ENCODE measurements around the gene PCDHGA12. TPM values are rescaled to one million over a fixed set of nuclear protein-coding genes. Genes with fewer than 3 reads are reported as not detected.
A peak's percentile ranks its signal among the peaks of the same experiment; 100 is the strongest.

Gene PCDHGA12
- total RNA-seq, 1 experiment from 2014 or later = 2.1 TPM

DNA sequence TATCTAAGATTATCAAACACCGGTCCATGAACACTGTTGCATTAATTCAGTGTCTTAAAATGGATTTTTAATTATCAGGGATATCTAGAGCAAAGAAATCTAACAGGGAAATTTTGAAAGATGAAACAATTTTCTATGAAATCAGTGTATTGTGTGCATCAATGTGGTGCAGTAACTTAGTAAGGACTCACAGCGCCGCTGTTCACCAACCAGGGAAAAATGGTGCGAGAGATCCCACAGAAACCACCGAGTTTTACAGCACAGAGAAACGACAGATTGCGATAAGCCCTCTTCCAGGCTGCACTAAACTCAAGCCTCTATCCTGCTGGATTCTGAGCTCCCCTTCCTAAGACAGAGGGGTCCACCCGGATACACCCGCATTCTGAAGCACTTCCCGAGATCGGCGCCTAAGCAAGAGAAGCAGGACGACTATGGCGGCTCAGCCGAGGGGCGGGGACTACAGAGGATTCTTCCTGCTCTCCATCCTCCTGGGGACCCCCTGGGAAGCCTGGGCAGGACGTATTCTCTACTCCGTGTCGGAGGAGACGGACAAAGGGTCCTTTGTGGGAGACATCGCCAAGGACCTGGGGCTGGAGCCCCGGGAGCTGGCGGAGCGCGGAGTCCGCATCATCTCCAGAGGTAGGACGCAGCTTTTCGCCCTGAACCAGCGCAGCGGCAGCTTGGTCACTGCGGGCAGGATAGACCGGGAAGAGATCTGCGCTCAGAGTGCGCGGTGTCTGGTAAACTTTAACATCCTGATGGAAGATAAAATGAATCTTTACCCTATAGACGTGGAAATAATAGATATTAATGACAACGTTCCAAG lies 47.6 kb upstream of the PCDHGA12 start, which contains the start of gene PCDHGA7:
PCDHGA7 (plus strand) TSS at position 274 of the 826 bp plus-strand sequence; CDS start at position 432, 158 bp downstream.
- peaks cover 18% of the 10 kb centered on the region for H3K27me3 Mint-ChIP-seq (ENCODE audit: low read depth)
- TF ChIP-seq, protein P1, sequence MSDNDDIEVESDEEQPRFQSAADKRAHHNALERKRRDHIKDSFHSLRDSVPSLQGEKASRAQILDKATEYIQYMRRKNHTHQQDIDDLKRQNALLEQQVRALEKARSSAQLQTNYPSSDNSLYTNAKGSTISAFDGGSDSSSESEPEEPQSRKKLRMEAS (CRISPR knock-in tag; IDR thresholded peaks at IDR 0.05) = no peak
- TF ChIP-seq SMAD4 (CRISPR knock-in tag; IDR thresholded peaks at IDR 0.05) (no peak), TEAD4 (CRISPR knock-in tag; IDR thresholded peaks at IDR 0.05) (no peak), IRF2 (CRISPR knock-in tag; IDR thresholded peaks at IDR 0.05; ENCODE audit: borderline replicate concordance, low read depth) (no peak), CREM (CRISPR knock-in tag; IDR thresholded peaks at IDR 0.05) (no peak), ZNF396 (CRISPR knock-in tag; IDR thresholded peaks at IDR 0.05; ENCODE audit: borderline replicate concordance) (no peak), MLX (CRISPR knock-in tag; IDR thresholded peaks at IDR 0.05) (no peak)
- DNase-seq (ENCODE audit: low spot score) = no peak
- H3K36me3 Mint-ChIP-seq = peaks cover 30% of the 10 kb centered on the region
- no peaks in the 10 kb centered on the region for H3K4me1 Mint-ChIP-seq
- peak within 1 kb of the TSS; percentile 84 for H3K4me3 Mint-ChIP-seq
- peak within 1 kb of the TSS; percentile 74; the same call in 1 of the 2 replicates for H3K27ac Mint-ChIP-seq
- ChIA-PET CTCF (interaction anchor here (0.6 to 1.9 kb wide), 12 partner anchors 12 to 247 kb away, joined by 3 to 5 read pairs (median 4); partner anchors contain the start of genes PCDHB14, PCDHB15, PCDHB5 and PCDHGA10), POLR2A (no interaction called here)
- ATAC-seq = no peak
- peaks cover 42% of the 10 kb centered on the region for H3K9me3 Mint-ChIP-seq

GRCh38 chr5:141383345-141383744 lies 47.0 kb upstream of the PCDHGA12 start:
- H3K27me3 Mint-ChIP-seq (ENCODE audit: low read depth) = peaks cover 20% of the 10 kb centered on the region
- DNase-seq (ENCODE audit: low spot score) (no peak), ATAC-seq (no peak)
- peaks cover 33% of the 10 kb centered on the region for H3K36me3 Mint-ChIP-seq
- H3K4me1 Mint-ChIP-seq = 0 out of 2 replicates have a peak, but pooled peaks cover under 1% of the 10 kb centered on the region
- TF ChIP-seq ESRRA (CRISPR knock-in tag; IDR thresholded peaks at IDR 0.05; ENCODE audit: borderline replicate concordance) (no peak), PRRX2 (CRISPR knock-in tag; IDR thresholded peaks at IDR 0.05) (no peak), NFYB (CRISPR knock-in tag; conservative IDR thresholded peaks at IDR 0.05; ENCODE audit: low read depth) (no peak), ZNF317 (CRISPR knock-in tag; IDR thresholded peaks at IDR 0.05; ENCODE audit: borderline replicate concordance, low read depth) (no peak), SMAD3 (CRISPR knock-in tag; IDR thresholded peaks at IDR 0.05; ENCODE audit: borderline replicate concordance) (no peak), GRHL2 (CRISPR knock-in tag; IDR thresholded peaks at IDR 0.05; ENCODE audit: insufficient replicate concordance, severe bottlenecking) (no peak), ZNF671 (CRISPR knock-in tag; IDR thresholded peaks at IDR 0.05) (no peak), SMAD4 (CRISPR knock-in tag; IDR thresholded peaks at IDR 0.05) (no peak), ZNF532 (CRISPR knock-in tag; IDR thresholded peaks at IDR 0.05; ENCODE audit: borderline replicate concordance) (no peak), NFATC4 (CRISPR knock-in tag; IDR thresholded peaks at IDR 0.05) (no peak), ZNF219 (CRISPR knock-in tag; IDR thresholded peaks at IDR 0.05; ENCODE audit: borderline replicate concordance) (no peak), CREB1 (CRISPR knock-in tag; IDR thresholded peaks at IDR 0.05) (no peak), NR2C2 (CRISPR knock-in tag; IDR thresholded peaks at IDR 0.05) (no peak), ETV6 (CRISPR knock-in tag; IDR thresholded peaks at IDR 0.05) (no peak), MXD4 (CRISPR knock-in tag; IDR thresholded peaks at IDR 0.05; ENCODE audit: borderline replicate concordance) (no peak), JUN (CRISPR knock-in tag; IDR thresholded peaks at IDR 0.05) (no peak), CREM (CRISPR knock-in tag; IDR thresholded peaks at IDR 0.05) (no peak), ATF1 (CRISPR knock-in tag; IDR thresholded peaks at IDR 0.05) (no peak), ZBTB21 (CRISPR knock-in tag; IDR thresholded peaks at IDR 0.05; ENCODE audit: borderline replicate concordance) (no peak), SP1 (CRISPR knock-in tag; conservative IDR thresholded peaks at IDR 0.05) (no peak)
- ChIA-PET CTCF (interaction anchor here (0.8 to 1.9 kb wide), 10 partner anchors 13 to 248 kb away, joined by 3 to 5 read pairs (median 4); partner anchors contain the start of genes PCDHB14, PCDHB15, PCDHB5 and PCDHGA10), POLR2A (no interaction called here)
- H3K9me3 Mint-ChIP-seq = peaks cover 44% of the 10 kb centered on the region
- H3K27ac Mint-ChIP-seq = no peak overlapping the region
- H3K4me3 Mint-ChIP-seq = peak overlapping the region; percentile 84

All from WTC11 (cell line).